COLO829 (cell line): ENCODE data around the gene STAT1.

ENCODE experiments used
- DNase-seq: peaks from one replicate; pipeline ENCODE4 v3.0.0; 2012; ENCODE audit warnings: low spot score

The STAT1 gene

DNA sequence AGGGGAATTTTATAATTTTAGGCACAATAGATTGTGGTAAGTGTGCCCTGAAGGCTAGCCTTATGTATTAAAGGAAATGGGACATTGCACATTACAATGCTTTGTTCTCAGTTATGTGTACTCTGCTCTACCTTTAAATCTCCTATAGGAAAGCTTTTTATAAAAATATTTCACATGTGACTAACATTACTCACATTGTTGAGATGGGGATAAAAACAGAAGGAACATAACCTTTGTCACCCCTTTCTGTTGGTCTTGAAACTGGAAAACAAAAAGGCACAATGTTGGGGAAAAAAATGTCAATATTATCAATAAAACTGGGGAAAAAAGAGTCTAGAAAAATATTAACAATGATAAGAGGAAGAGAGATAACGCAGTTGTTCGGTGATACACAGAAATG is 17.3 kb upstream of the STAT1 start:
- DNase-seq = no peak

DNA sequence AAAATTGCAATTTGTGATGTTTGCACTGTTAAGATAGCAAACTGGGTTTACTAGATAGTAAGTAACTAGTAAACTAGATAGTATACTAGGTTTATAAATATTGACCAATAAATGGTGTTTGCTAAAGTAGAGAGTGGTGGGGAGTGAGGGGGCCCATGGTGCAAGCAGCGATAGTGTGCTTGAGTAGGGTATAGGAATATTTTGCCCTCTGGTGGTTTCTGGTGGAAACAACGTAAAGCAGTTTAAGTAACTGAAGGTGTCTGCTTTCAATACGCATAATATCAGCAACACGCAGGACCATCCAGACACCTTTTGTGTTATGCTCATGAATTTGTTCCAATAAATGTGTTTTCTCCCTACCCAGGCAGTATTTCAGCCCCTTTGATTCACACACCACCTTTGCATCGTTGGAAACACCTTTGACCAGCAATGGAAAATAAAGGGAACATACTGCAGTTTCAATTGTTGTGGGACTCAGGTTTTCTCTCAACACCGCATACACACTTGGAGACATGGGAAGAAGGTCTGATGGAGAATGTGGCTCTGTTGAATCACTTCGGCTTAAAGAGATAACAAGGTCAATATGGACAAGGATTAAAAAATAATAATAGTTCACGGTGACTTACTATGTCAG is 16.7 kb upstream of the STAT1 start:
- peak; percentile 62 for DNase-seq

DNA sequence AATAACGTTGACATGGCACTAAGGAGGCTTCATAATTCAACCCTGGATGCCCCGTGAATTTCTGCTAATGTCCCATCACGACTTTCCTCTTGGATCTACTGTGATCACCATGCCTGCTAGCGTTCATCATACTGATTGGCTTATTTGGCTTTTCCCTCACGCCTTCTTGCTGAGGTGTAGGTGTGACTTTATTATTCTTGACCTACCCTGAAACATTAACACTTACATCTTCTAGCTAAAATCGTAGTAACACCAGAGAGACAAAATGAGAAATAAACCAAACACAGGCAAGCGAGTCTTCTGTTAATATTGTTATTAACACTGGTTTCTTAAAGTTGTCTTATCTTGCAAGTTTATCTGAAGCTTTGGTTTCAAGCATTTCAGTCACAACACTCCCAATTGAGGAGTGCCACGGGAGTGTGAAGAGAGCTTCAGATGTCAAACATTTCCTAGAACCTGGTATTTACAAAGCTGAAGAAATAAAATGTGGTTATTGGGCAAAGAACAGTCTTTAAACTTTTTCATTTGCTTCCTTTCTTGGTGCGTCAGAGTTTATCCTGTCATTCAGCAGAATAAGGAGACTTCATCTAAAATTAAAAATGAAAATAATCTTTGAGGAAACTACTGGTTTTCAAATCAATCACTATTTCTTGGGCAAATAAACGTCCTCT is 15.4 kb upstream of the STAT1 start:
- no peak for DNase-seq

DNA sequence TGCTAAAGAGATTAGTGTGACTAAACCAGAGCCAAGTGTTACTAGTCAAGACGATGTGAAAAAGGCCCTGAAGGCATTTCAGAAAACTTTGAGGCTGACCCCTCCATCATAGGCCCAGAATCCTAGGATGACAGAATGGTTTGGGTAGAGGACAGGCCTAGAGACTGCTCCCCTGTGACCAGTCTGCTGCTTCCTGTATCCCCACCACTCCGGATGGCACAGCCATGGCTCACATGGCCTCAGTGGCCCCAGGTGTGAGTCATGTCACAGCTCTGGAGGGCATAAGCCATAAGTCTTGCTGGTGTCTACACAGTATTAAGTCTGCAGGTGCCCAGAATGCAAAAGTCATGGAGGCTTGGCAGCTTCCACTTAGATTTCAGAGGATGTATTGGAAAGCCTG is 12.4 kb upstream of the STAT1 start:
- no peak for DNase-seq

DNA sequence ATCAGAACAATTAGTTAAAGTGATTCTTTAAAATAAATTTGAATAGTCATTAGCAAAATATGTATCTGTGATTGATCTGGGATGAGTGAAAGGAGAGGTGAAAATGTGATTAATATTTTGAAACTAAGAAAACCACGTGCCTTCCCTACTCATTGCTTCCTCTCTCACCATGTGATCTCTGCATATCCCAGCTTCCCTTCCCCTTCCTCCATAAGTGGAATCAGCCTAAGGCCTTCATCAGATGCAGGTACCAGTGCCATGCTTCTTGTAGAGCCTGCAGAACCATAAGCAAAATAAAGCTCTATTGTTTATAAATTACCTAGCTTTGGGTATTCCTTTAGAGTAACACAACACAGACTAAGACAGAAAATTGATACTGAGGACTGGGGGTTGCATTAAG is 11.2 kb upstream of the STAT1 start:
- DNase-seq = no peak

DNA sequence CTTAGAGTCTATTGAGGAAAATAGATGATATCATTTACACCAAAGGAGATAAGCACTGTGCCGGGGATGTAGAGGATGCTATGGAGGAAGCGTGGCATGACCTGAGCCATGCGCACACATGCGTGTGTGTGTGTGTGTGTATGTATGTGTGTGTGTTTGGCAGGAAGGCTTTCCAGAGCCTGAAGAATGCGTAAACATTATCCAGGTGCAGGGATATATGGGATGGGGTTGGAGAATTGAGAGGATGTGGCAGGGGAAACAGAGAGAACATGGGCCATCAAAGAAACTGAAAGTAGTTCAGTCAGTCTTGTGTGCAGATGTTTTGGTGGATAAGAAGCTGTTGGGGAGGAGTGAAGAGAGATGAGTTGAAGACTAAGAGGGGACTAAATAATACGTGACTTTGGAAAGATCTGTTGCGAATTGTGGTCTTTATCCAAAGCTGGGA is 9.3 kb upstream of the STAT1 start:
- no peak for DNase-seq

DNA sequence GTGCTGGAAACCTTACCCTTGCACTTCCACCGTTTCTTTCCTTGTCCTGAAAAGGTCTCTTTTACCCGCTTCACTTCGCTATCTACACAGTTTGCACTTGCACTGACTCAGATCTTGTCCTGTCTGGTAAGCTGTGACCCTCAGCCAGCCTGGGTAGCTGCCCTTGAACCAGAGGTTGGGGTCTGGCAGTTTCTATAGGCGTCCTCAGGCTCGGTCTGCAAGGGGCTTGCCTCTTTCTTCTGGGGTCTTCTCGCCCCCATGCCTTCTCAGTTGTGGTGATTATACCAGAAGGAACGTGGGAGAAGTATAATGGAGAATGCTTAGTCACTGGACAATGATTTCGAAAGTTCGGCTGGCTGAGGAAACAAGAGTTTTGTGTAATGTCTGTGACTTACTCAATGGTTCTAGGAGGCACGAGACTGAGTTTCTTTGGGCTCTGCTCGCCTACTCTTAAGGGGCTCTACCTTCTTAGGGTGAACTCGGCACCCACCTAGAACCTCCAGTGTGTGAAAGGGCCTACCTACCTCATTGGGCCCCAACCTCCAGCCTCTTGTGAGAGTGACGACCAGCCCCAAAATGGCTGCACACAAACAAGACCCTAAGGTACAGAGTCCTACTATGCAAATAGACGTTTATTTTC is 6.9 kb upstream of the STAT1 start:
- no peak for DNase-seq

DNA sequence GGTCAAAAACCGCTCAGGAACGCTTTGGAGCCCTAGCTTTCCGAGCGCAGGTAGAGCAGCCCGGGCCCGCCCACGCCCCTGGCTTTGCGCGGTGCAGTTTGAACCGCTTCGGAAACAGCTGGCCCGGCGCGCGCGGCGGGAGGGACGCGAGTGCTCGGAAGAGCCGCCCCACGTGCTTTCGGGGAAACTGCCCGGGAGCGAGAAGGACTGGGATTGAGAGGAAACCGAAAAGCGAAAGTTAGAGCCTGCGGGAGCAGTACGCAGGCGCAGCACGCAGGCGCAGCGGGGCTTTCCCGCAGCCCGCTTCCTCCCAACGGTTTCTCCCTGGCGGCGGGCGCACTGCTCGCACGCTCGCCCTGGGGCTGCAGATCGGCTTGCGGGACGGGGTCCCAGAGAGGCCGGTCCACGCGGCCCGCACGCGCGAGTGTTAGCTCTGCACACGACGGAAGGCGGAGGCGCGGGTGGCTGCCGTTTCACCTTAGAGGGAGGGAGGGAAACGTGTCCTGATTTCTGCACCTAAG is 6.3 kb upstream of the STAT1 start:
- DNase-seq = peak; percentile 99

DNA sequence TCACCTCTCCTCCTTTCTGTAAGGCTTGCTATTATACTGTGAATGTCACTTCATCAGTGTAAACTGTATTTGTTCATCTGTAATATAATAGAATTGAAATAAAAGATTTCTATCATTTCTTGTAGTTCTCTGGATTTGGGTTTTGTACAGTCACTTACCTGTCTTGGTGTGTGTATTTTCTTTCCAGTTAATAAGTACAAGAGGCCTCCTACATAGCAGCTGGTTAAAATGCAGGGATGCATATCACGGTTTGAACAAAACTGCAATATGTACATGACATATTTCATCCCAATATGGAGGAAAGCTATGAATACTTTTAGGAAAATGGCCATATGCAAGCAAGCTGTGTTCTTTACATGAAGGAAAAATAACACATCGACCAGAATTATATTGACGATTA is 5.4 kb upstream of the STAT1 start:
- no peak for DNase-seq

DNA sequence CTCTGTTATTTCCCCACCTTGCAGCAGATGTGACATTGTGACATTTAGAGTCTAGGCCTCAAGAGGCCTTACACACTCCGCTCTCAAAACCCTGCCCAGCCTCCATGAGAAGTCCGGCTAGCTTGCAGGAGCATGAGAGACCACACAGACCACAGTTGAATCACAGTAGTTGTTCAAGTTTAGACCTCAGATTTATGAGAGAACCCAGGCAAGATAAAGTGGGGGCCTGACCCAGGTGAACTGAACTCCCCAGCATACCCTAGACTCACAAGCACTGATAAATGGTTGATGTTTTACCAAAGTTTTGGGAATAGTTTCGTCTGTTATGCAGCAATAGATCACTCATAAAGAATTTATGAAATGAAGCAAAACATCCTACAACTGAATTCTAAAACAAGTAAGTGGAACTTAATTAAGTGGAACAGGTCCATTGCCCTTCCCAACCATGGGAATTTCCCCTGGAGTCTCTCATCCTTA is 4.7 kb upstream of the STAT1 start:
- no peak for DNase-seq

DNA sequence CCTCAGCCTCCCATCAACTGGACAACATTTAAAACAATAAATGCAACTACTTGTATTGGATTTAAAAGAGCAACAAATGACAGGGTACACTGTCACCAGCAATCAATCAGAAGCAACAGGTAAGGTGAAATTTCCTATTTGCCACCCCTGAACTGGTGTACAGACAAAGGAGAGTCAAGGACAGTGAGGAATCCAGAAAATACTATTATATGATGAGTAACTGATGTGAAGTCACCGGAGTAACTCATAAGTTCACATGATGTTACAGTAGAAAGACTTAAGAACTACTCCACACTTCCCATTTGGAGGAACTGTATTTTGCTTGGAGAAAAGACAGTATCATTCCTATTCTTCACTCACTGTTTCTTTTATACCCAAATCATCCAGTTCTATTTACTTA is 4.1 kb upstream of the STAT1 start:
- no peak for DNase-seq

DNA sequence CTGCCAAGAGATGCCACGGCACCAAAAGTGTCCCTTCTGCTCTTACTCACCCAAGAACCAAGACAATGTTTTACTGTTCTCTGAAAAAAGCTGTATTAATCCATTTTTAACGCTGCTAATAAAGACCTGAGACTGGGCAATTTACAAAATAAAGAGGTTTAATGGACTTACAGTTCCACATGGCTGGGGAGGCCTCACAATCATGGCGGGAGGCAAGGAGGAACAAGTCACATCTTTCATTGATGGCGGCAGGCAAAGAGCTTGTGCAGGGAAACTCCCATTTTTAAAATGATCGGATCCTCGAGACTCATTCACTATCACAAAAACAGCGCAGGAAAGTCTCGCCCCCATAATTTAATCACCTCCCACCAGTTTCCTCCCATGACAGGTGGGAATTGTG is 1.9 kb upstream of the STAT1 start:
- no peak for DNase-seq

DNA sequence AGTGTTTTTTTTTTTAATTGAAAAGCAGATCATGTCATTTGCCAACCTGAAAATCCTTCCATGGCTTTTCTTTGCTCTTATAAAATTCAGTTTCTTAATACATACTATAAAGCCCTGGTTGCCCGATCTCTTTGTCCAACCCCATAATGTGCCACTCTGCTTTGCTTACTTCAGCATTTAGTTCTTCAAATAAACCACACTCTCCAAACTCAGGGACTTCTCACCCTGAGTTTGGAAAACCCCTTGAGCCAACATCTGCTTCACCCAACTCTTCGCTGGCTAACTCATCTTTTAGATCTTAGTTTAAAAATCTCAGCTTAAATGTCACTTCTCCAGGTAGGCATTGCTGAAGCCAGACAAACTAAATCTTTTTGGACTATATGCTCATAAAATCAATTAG is 1.3 kb upstream of the STAT1 start:
- DNase-seq = no peak

DNA sequence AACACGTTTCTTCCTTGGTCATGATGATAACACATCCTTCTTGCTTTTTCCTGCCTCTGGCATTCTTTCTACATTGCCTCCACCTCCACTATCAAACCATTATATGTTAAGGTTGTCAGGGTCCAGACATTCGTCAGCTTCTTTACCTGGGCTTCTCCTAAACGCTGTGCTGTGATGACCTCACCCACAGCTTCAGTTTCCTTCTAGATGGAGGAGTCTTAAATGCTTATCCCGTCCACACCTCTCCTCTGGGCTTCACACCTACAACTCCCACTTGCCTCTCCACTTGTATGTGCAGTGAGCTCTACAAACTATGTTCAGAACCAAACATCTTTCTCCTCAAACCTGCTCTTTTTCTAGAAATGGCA is 666 bp upstream of the STAT1 start:
- no peak for DNase-seq

DNA sequence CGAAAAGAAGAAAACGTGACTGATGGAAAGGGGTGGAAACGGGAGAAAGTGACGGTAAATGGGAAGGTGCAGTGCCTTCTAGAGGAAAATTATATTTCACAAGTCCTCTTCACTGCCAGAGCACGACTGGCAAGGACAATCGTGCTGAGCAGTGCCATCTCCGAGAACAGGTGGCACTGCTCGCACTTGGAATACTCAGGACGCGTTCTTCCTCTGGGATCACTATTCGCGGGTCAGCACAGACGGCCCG is 364 bp downstream of the STAT1 start:
- no peak for DNase-seq

DNA sequence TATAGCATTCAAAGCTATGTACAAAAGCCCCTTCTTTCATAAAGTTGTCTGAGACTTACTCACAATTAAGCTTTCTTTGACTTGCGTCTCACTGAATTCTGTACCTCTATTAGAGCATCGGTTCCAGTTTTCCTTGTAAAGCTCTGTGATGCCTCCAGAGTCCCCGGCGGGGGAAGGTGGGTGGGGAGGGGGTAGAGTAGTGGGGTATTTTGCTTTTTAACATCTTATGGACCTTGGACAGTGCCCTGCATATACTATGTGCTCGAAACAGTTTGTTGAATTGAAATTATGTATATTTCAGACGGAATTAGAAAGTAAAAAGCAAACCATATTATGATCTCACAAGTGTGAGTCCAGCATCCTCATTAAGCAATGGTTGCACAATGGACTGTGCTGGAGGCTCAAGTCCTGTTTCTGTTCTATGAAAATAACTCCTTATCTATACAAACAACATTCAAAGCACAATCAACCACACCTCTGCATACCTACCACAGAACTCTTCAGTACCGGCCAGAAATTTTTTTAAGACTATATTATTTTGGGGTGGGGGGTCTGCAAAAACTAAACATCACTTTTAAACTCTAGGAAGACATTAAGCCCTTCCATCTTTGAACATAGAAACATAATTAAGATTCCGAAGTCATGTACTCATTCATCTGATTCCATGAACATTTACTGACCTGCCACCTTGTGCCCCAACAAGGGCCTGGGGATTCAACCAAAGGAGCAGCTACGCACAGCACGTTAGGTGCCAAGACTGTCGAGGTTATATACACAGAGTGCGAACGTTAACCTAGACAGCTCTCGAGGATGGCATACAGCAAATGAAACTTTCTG is 908 bp downstream of the STAT1 start:
- no peak for DNase-seq

DNA sequence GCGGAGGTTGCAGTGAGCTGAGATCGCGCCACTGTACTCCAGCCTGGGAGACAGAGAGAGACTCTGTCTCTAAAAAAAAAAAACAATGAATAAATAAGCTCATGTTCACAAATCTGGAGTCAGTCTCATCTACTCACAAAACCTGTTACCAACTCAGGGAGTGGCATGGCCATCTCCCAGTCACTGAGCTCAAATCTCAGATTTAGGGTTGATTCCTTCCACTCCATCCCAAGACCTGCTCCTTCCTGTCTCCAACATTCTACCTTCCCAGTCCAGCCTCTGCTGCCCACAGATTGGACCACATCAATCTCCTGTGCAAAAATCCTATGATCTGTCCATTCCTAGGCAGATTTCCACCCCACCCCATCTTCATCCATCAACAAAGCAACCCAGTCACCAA is 1.6 kb downstream of the STAT1 start:
- DNase-seq = no peak

DNA sequence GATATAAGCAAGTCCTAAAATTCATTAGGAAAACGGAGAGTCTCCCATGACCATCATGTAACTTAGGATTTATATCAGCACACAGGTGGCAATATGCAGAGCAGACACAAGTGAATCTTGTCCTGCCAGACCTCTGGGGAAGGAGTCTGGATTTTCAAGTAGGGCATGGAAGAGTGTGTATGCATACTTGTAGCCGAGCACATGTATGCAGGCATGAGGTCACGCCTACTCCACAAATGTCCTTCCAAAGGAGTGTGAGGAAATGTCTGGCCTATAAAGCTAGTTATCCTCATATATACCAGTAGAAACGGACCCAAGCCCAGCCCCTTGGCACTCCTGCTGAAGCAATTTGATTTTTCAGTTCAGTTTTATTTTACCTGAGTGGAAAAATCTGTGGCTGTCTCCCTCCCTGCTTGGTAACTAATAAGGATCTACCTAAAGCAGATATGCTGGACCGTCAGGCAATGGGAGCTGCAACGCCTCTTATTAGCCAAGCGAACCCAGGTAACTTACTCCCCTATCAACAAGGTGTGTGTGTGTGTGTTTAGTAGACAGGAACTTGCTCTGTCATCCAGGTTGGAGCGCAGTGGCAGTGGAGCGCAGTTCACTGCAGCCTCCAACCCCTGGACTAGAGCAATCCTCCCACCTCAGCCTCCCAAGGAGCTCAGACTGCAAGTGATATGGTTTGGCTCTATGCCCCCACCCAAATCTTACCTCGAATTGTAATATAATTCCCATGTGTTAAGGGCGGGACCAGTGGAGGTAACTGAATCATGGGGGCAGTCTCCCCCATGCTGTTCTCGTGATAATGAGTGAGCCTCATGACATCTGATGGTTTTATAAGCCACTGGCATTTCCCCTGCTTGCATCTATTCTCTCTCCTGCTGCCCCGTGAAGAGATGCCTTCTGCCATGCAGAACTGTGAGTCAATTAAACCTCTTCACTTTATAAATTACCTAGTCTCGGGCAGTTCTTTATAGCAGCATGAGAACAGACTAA is 2.8 kb downstream of the STAT1 start:
- no peak for DNase-seq

DNA sequence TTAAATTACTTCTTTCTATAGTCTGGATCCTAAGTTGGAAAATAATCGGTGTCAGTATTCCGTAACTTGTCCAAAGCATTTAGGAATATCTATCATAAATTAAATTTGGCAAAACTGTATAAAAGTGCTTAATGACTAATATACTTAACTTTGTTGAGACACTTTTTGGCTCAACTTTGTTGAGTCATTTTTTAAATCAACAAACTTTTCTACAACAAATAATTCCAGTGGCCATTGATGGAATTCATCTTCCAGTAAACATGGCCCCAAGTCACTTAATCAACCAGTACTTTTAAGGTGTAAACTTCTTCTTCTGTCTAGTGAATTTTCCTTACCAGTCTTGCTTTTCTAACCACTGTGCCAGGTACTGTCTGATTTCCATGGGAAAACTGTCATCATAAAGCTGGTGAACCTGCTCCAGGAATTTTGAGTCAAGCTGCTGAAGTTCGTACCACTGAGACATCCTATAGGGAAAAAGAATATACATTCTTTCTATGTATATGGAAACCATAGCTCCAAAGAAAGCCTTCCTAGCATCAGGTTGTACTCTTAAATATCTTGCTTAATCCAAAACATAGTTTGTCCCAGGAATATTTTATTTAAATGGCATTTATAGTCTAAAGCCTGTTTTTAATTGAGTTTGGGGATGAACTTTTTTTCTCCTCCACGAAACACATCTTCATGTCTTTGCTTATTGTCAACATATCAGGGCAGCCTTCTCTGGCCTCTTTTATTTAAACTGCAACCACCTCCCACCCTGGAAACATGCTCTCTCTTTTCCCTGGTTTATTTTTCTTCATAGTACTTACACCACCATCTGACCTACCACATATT is 4.2 kb downstream of the STAT1 start:
- DNase-seq = no peak

DNA sequence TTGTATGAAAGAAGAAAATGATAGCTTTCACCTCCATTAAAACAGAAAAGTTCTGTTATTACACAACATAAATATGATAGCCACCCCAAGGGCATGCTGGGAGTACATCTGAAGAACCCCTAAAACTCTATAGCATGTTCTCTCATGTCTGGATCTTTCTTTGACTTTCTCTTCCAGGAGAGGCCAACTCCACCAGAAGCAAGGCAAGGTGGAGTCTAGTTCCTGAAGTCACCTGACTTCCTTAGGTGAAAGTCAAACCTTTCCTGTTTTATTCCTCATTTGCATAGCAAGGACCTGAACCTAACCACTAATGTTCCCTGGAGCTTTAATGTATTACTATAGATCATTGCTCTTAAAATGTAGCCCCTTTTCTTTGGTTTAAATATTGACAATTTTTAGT is 5.7 kb downstream of the STAT1 start:
- DNase-seq = no peak
